DND-41 (cell line): Measurements from ENCODE around the gene CFAP58.

ENCODE experiments used
- ATAC-seq: fragments of 200-7000 bp; cut with Tn5 transposase; 3 replicates; pipeline ENCODE4 v1.9.1; 2021; ENCODE audit warnings: low read depth; ENCODE audit not compliant: insufficient read depth
- DNase-seq: peaks from one replicate; pipeline ENCODE4 v3.0.0-alpha.2; 2020
- H2AFZ ChIP-seq: 2 replicates; pipeline ENCODE4 v1.6.0; 2012; ENCODE audit warnings: low read depth, low read length
- H3K27ac ChIP-seq: 2 replicates; pipeline ENCODE4 v1.5.1; 2012; ENCODE audit warnings: low read length, inconsistent platforms
- H3K27me3 ChIP-seq: fragments of 200-600 bp; sonication (generic); 2 replicates; pipeline ENCODE4 v1.6.0; 2012; ENCODE audit warnings: low read length, mild to moderate bottlenecking, inconsistent platforms; ENCODE audit not compliant: insufficient read depth, poor library complexity
- H3K36me3 ChIP-seq: 2 replicates; pipeline ENCODE4 v1.5.1; 2012; ENCODE audit warnings: low read length, inconsistent platforms; ENCODE audit not compliant: insufficient read depth
- H3K4me1 ChIP-seq: 2 replicates; pipeline ENCODE4 v1.5.1; 2012; ENCODE audit warnings: mild to moderate bottlenecking, low read length; ENCODE audit not compliant: insufficient read depth
- H3K4me2 ChIP-seq: 2 replicates; pipeline ENCODE4 v1.6.0; 2012; ENCODE audit warnings: mild to moderate bottlenecking, moderate library complexity, low read length, inconsistent platforms; ENCODE audit not compliant: insufficient read depth
- H3K4me3 ChIP-seq, 2 experiments: fragments of 200-600 bp in 1 of 2; shearing (Covaris generic) in 1 of 2; 2 replicates each; pipeline ENCODE4 v1.5.1; 2012 to 2016; ENCODE audit warnings: inconsistent platforms in 2 of 2, low read length in 2 of 2, mild to moderate bottlenecking in 2 of 2, low read depth in 1 of 2, moderate library complexity in 1 of 2
- H3K79me2 ChIP-seq: 2 replicates; pipeline ENCODE4 v1.6.0; 2012; ENCODE audit warnings: low read length, inconsistent platforms; ENCODE audit not compliant: insufficient read depth
- H3K9ac ChIP-seq: 2 replicates; pipeline ENCODE4 v1.6.0; 2012; ENCODE audit warnings: low read depth, mild to moderate bottlenecking, inconsistent platforms, low read length, moderate library complexity
- H3K9me3 ChIP-seq: 2 replicates; pipeline ENCODE4 v1.5.1; 2012; ENCODE audit warnings: low read length, moderate library complexity, mild to moderate bottlenecking, inconsistent platforms; ENCODE audit not compliant: insufficient read depth, severe bottlenecking
- H4K20me1 ChIP-seq: 2 replicates; pipeline ENCODE4 v1.6.0; 2012; ENCODE audit warnings: low read length; ENCODE audit not compliant: insufficient read depth
- EZH2 ChIP-seq: IDR thresholded peaks from 3 replicates; pipeline ENCODE4 v1.6.1; 2012; ENCODE audit warnings: borderline replicate concordance, low read depth, mild to moderate bottlenecking, moderate library complexity, low read length, inconsistent platforms; ENCODE audit not compliant: severe bottlenecking
- TF ChIP-seq, protein P1 (sequence below): IDR thresholded peaks from 2 replicates; pipeline ENCODE4 v1.5.1; 2012; ENCODE audit warnings: borderline replicate concordance, low read length, moderate library complexity, mild to moderate bottlenecking; ENCODE audit not compliant: poor library complexity, severe bottlenecking; ENCODE audit errors: extremely low read depth

The CFAP58 gene

DNA sequence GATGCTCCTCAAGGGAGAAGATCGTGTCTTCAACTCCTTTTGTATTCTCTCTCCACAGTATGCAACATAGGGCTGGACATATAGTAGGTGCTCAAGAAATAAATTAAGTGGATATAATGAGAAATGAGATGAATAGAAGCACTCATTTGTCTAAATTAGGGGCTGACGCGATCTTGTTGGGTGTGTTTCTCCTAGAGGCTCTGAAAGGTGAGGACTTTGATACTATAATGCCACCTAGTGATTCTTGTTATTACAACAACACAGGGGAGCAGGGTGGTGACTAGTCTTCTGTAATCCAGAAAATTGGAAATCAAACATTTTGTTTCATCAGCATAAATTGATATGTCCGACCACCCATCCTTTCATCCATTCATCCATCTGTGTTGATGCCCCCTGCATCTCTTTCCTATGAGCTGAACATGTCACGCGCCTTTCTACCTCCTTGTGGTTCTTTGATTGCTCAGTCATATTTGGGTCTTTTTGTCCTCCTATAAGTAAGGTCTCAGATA is 3.5 kb upstream of the CFAP58 start:
- Histone ChIP-seq H3K36me3 (no peaks in the 10 kb centered on the region), H2AFZ (no peak overlapping the region), H3K9me3 (no peaks in the 10 kb centered on the region), H3K27ac (no peak overlapping the region), H3K9ac (no peak overlapping the region), H3K4me2 (no peak overlapping the region), H3K4me3 (no peak overlapping the region), H3K79me2 (no peaks in the 10 kb centered on the region), H4K20me1 (no peaks in the 10 kb centered on the region), H3K4me1 (peaks cover 27% of the 10 kb centered on the region), H3K27me3 (peaks cover 35% of the 10 kb centered on the region)
- ATAC-seq: peak; percentile 70
- TF ChIP-seq EZH2: no peak
- TF ChIP-seq, protein P1, sequence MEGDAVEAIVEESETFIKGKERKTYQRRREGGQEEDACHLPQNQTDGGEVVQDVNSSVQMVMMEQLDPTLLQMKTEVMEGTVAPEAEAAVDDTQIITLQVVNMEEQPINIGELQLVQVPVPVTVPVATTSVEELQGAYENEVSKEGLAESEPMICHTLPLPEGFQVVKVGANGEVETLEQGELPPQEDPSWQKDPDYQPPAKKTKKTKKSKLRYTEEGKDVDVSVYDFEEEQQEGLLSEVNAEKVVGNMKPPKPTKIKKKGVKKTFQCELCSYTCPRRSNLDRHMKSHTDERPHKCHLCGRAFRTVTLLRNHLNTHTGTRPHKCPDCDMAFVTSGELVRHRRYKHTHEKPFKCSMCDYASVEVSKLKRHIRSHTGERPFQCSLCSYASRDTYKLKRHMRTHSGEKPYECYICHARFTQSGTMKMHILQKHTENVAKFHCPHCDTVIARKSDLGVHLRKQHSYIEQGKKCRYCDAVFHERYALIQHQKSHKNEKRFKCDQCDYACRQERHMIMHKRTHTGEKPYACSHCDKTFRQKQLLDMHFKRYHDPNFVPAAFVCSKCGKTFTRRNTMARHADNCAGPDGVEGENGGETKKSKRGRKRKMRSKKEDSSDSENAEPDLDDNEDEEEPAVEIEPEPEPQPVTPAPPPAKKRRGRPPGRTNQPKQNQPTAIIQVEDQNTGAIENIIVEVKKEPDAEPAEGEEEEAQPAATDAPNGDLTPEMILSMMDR: peak; percentile 75
- DNase-seq: peak; percentile 22

DNA sequence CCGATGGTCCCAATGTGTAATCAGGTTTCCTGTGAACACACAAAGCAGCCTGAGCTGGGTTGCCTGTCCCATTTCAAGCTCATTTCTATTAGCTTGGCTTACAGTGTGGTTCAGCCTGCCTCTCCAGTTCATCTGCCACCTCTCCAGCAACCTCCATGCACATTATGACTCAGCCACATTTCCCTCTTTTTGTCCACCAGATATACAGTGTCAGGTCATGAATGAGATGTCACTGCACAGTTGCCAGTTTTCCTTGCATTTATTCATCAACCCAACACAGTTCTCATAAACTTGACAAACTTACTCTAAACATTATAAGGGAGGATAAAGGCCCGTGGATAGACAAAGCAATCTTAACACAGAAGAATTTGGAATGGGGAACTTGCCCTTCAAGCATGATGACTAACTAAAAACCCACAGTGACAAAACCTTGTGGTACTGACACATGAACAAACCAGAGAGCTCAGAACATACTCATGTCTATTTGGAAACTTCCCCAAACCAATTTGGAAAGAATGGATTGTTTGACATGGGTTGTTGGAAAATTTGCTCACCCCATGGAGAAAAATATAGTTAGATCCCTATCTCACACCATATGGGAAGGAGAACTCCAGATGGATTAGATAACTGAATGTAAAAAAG is 2.5 kb upstream of the CFAP58 start:
- no peak for ATAC-seq
- Histone ChIP-seq H3K4me1 (peaks cover 27% of the 10 kb centered on the region), H4K20me1 (no peaks in the 10 kb centered on the region), H3K4me3 (no peak overlapping the region), H3K36me3 (no peaks in the 10 kb centered on the region), H3K27ac (no peak overlapping the region), H2AFZ (no peak overlapping the region), H3K79me2 (no peaks in the 10 kb centered on the region), H3K9me3 (no peaks in the 10 kb centered on the region), H3K9ac (no peak overlapping the region), H3K4me2 (no peak overlapping the region), H3K27me3 (peaks cover 39% of the 10 kb centered on the region)
- no peak for DNase-seq
- no peak for TF ChIP-seq EZH2
- TF ChIP-seq, protein P1: no peak

DNA sequence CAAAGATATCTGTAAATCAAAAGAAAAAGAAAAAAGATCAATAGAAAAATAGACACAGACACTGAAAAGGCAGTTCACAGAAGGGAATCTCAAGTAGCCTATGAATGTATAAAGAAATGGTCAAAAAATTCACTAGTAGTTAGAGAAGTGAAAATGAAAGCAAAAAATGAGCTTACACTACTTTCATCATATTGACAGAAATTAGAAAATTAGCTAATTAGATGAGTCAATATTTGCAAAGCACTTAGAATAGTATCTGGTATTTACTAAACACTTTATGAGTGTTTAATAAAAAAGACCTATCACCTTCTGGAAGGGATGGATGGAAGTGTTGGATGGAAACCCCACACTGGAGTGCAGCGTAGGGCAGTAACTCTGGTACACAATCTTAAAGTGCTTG is 1.7 kb upstream of the CFAP58 start:
- Histone ChIP-seq H3K4me1 (peaks cover 27% of the 10 kb centered on the region), H3K27me3 (peaks cover 38% of the 10 kb centered on the region), H3K27ac (no peak overlapping the region), H3K36me3 (no peaks in the 10 kb centered on the region), H3K9me3 (no peaks in the 10 kb centered on the region), H3K4me3 (no peak overlapping the region), H3K9ac (no peak overlapping the region), H2AFZ (no peak overlapping the region), H3K79me2 (no peaks in the 10 kb centered on the region), H3K4me2 (peak overlapping the region; percentile 34; the same call in 1 of the 2 replicates), H4K20me1 (no peaks in the 10 kb centered on the region)
- no peak for DNase-seq
- TF ChIP-seq, protein P1: no peak
- no peak for TF ChIP-seq EZH2
- no peak for ATAC-seq
